ENCODE results near the gene SLC22A6. TPM values are rescaled to one million over a fixed set of nuclear protein-coding genes. Genes with fewer than 3 reads are reported as not detected.

The SLC22A6 gene
- total RNA-seq, 4 donors from 2014 or later: not detected

DNA sequence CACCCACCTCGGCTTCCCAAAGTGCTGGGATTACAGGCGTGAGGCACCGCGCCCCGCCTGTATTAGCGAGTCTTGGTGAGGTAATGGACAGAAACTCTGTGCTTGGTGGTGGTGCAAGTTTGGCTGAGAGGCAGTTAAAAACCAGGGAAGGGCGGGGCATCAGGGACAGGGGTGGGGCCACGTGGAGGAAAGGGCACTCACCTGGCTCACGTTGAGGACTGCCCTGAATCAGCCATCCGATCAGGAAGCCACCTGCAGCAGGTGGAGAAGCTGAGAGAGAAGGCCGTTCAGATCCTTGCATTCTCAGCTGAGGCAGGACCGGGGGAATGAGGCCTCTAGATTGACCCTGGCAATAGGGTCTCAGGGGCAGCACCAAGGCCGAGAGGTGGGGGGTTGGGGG lies 51.5 kb downstream of the SLC22A6 start:
- no peak for DNase-seq (ENCODE audit: low spot score)
- no peak for ATAC-seq (ENCODE audit: low FRiP score)
- TF ChIP-seq, protein P1, sequence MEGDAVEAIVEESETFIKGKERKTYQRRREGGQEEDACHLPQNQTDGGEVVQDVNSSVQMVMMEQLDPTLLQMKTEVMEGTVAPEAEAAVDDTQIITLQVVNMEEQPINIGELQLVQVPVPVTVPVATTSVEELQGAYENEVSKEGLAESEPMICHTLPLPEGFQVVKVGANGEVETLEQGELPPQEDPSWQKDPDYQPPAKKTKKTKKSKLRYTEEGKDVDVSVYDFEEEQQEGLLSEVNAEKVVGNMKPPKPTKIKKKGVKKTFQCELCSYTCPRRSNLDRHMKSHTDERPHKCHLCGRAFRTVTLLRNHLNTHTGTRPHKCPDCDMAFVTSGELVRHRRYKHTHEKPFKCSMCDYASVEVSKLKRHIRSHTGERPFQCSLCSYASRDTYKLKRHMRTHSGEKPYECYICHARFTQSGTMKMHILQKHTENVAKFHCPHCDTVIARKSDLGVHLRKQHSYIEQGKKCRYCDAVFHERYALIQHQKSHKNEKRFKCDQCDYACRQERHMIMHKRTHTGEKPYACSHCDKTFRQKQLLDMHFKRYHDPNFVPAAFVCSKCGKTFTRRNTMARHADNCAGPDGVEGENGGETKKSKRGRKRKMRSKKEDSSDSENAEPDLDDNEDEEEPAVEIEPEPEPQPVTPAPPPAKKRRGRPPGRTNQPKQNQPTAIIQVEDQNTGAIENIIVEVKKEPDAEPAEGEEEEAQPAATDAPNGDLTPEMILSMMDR (IDR thresholded peaks at IDR 0.05): no peak

DNA sequence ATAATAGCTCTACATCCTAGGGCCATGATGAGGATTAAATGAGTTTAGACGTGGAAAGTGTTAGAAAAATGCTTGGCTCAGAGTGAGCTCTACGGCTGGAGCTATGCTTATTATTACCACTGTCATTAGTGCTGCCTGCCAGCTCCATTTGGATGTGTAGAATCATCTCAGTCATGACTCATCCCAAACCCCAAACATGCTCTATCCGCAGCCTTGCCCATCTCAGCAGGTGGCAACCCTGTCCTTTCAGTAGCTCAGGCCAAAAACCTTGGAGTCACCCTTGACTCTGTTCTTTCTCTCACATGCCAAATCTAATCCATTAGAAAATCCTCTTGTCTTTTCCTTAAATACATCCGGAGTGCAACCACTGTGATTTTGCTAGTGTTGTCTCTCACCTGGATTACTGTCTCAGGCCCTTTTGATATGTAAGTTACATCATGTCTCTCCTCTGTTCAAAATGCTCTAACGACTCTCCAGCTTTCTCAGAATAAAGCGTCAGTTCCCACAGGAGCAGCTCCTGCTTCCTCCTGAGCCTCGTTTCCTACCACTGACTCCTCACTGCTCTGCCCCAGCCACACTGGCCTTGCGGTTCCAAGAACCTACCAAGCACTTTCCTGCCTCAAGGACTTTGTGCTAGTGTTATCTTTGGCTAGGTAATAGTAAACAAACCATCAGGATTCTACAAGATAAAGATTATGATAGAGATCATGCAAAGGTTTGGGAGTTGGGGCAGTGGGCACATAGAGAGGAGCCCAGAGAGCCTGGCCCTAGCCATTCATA lies 53.1 kb downstream of the SLC22A6 start:
- TF ChIP-seq, protein P1 (IDR thresholded peaks at IDR 0.05): no peak
- no peak for DNase-seq (ENCODE audit: low spot score)
- ATAC-seq (ENCODE audit: low FRiP score): no peak

DNA sequence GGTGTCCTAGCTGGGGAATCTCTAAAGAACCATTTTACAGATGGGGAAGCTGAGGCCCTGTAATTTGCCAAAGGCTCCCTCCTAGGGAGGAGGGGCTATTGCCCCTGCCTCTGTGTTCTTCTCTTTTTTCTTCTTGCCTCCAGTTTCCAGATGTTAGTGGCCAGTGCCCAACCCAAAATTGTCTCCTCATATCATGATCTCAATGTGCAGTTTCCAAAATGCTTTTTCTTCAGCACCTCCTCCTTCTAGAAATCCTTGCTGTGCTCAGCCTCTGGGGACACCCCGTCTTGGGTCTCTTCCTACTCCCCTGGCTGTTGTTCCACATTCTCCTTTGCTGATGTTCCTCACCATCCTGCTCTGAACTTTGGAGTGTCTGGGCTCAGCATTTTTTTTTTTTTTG lies 54.1 kb downstream of the SLC22A6 start:
- TF ChIP-seq, protein P1 (IDR thresholded peaks at IDR 0.05): no peak
- no peak for ATAC-seq (ENCODE audit: low FRiP score)
- no peak for DNase-seq (ENCODE audit: low spot score)

DNA sequence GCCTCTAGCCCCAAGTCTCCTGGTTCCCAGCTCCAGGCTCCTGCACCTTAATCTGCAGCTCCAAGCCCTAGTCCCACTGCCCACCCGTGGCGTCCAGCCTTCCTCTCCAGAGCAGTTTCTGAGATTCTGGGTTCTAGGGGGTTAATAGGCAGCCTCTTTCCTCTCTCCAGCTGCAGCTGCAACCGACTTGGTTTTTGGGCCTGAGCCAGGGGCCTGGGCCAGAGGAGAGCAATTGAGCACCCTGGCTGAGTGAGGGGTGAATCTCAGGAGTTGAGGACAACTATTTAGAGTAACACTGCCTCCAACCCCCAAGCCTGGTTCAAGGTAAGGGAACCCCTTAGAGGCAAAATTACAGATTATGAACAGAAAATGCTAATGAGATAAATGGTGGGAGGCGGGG lies 54.6 kb downstream of the SLC22A6 start:
- DNase-seq (ENCODE audit: low spot score) (no peak), ATAC-seq (ENCODE audit: low FRiP score) (no peak)
- TF ChIP-seq, protein P1 (IDR thresholded peaks at IDR 0.05): no peak

DNA sequence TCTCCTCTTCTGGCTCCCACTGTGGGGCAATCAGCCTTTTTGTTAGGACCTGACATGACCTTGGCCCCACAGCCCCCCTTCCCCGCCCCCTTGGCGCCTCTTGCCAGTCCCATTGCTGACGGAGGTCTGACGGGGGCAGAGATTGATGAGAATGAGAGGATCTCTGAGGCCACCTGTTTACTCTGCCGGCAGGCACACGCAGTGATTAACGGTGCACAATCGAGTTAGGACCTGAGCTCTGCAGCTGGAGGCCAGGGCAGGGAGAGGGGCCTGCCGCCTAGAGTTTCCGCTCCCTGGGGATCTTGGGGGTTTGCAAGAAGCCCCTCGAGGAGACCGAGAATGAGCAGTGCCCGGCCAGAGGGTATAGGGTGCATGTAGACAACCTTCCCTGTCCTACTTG lies 56.8 kb downstream of the SLC22A6 start:
- no peak for ATAC-seq (ENCODE audit: low FRiP score)

DNA sequence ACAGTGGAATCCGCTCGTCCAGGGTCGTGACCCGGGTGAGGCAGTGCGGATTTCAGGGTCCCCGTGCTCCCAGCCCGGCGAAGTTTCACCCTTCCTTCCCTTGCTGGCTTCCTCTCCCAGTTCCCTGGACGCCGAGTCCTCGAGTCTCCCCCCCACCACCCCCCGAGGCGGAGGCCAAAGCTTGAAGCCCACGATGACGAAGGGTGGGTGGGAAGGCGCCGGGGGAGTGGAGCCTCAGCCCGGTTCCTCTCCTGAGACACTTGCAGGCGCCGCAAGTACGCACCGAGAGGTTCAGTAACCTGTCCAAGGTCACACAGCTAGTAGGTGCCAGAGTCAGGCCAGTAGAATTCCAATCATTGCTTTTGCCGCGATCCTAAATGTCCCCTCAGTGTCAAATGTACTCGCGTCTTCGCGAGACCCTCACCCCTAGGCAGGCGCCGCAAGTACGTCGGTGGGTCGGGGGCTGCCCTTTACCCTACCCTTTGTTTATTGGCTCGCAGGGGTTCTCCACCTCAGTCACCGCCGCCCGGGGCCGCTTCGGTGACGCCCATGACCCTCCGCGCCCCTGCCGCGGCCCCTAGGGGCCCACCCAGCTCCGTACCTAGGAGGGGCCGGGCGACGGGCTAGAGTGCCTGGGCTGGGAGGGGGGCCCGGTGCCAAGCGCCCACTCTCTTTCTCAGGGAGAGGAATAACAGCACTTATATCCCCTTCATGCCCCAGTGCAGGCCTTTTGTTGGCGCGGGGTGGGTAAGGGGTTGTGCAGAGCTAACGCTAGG lies 57.9 kb downstream of the SLC22A6 start:
- TF ChIP-seq, protein P1 (IDR thresholded peaks at IDR 0.05): no peak

More for the DNA sequence above, 56.8 kb downstream of the SLC22A6 start:
- TF ChIP-seq, protein P1 (IDR thresholded peaks at IDR 0.05): no peak
- no peak for DNase-seq (ENCODE audit: low spot score)

More for the DNA sequence above, 57.9 kb downstream of the SLC22A6 start:
- no peak for DNase-seq (ENCODE audit: low spot score)
- ATAC-seq (ENCODE audit: low FRiP score): no peak

Small RNA genes within 50 kb of the gene (small RNA-seq; reads per million reads assigned to genes)
- not detected for gene RN7SL259P

Other genes with a start within 250 kb of the SLC22A6 start
- 1 to 10 TPM; 5.3 to 7.3 (median 5.8) TPM for gene ZBTB3, start 230.8 kb downstream of the SLC22A6 start, total RNA-seq
- 10 to 100 TPM; 37.9 to 57.9 (median 50.5) TPM for gene POLR2G, start 223.4 kb downstream of the SLC22A6 start, total RNA-seq
- 10 to 100 TPM; 11.7 to 20.3 (median 14.9) TPM for gene TAF6L, start 213.6 kb downstream of the SLC22A6 start, total RNA-seq
- 10 to 100 TPM; 36.4 to 69.7 (median 57.1) TPM for gene TMEM179B, start 197.6 kb downstream of the SLC22A6 start, total RNA-seq
- gene TMEM223, start 193.0 kb downstream of the SLC22A6 start, total RNA-seq: 10 to 100 TPM; 20.8 to 45.1 (median 30.3) TPM
- 100 to 1,000 TPM in 1 of 4 donors, 10 to 100 TPM in 3; 51.9 to 101 (median 78.3) TPM for gene NXF1, start 179.5 kb downstream of the SLC22A6 start, total RNA-seq
- gene STX5, start 152.9 kb downstream of the SLC22A6 start, total RNA-seq: 10 to 100 TPM; 32.2 to 43.1 (median 37.4) TPM
- not detected for gene TEX54, start 152.1 kb downstream of the SLC22A6 start, total RNA-seq
- 100 to 1,000 TPM in 1 of 4 donors, 10 to 100 TPM in 3; 32.3 to 138 (median 40.8) TPM for gene WDR74, start 145.4 kb downstream of the SLC22A6 start, total RNA-seq
- 100 to 1,000 TPM; 110 to 239 (median 191) TPM for gene SLC3A2, start 104.1 kb downstream of the SLC22A6 start, total RNA-seq
- gene CHRM1, start 63.6 kb downstream of the SLC22A6 start, total RNA-seq: not detected
- gene SLC22A8, start 30.9 kb upstream of the SLC22A6 start, total RNA-seq: not detected
- not detected for gene SLC22A24, start 159.3 kb upstream of the SLC22A6 start, total RNA-seq

All from omental fat pad (tissue), 4 donors.